Urothelium cell line (cell line): ENCODE results near the gene TNFRSF6B.

Experiments used
- DNase-seq: peaks from one replicate; pipeline ENCODE4 v3.0.0; 2011; ENCODE audit warnings: low spot score, mixed read lengths
- FAIRE-seq: peaks from 2 replicates; lab custom pipeline; 2011; peaks lifted over from hg19 to GRCh38; lab: Jason Lieb, UNC

The TNFRSF6B gene

DNA sequence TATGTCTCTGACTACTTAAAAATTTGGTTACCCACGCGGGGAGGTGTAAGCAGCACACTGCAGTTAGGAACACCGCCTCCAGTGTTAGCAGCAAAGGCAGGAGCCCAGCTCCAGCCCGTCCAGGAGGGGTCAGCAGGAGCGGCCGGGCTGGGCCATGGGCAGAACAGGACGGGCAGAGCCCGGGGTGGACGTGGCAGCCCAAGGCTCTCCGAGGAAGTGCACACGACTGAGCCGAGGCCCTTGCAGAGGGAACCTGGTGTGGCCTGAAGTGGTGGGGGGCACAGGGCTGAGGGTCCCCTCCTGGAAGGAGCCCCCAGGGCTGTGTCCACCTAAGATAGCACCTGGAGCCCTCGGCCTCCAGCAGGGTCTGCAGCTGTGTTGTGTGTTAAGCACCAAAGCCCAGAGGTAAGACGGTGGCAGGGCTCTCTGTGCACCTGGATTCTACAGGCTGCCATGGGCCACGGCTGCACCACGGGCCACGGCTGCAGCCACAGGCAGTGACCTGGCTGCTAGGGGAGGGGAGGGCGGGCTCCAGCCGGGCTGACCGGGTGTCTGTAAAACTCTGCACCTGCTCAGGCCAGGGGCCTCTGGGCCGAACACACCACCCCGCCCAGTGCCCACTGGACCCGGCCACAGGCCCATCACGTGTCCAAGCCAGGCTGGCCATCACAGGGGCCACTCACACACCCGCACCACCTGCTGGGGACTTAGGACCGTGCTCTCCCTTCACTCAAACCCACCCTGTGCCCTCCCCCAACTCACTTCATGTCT, 49.7 kb downstream of the TNFRSF6B start:
- no peak for FAIRE-seq
- no peak for DNase-seq

DNA sequence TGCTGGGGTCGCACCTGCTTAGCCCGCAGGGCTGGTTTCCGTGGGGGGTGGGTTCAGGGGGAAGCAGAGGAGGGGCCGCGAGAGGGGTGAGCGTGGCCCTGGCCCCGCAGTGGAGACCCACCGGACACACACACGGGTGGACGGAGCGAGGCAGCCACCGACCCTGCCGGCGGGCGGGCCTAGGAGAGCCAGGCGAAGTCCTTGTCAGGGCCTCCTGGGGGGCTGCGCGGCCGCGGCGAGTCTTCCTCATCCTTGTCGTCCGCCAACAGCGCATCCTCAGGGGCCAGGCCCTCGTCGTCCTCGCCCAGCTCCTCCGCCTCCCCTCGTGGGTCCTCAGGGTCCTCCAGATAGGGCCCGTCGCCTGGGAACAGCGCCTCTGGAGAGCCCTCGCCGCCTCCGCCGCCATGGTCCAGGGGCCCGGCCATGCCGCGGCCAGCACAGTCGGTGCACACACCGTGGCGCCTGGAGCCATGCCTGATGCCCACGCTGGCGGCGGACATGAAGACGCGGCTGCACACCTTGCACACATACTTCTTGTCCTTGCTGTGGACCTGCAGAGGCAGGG, 50.4 kb downstream of the TNFRSF6B start:
- DNase-seq = no peak
- no peak for FAIRE-seq

DNA sequence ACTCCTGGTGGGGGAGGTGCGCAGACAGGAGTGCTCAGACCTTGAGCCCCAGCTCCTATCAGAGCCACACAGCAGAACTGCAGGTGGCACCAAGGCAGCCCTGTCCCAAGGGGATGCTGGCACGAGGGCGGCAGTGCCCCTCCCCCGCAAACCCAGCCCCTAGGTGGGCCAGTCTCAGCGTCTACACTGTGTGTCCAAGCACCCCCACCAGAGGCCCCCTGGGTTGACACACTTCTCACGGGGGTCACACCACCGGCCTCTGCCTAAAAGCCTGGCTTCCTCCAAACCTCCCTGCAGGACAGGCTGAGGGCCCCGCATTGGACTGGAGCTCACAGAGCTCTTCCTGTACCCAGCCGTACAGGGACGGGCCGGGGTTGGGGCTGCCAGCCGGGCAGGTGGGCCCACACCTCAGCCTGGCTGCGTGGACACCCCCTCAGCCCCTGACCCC, 51.2 kb downstream of the TNFRSF6B start:
- DNase-seq = no peak
- FAIRE-seq = no peak
